B cell (primary cell): ENCODE results near the gene CCDC183. TPM values are rescaled to one million over a fixed set of nuclear protein-coding genes. Genes with fewer than 3 reads are reported as not detected.

Experiments
- ATAC-seq: fragments of 200-7000 bp; cut with Tn5 transposase; one replicate; pipeline ENCODE4 v1.10.0; 2021; ENCODE audit warnings: low read depth, mild to moderate bottlenecking, moderate number of reproducible peaks, moderate library complexity
- CTCF ChIA-PET: fragments of 350-600 bp; sonication (Branson Sonifier 250); formaldehyde crosslinking; loops from one replicate; lab custom pipeline; 2021; ENCODE audit warnings: antibody characterized with exemption, inconsistent platforms; lab: Charles Lee
- POLR2A ChIA-PET: fragments of 350-600 bp; sonication (Branson Sonifier 250); formaldehyde crosslinking; loops from one replicate; lab custom pipeline; 2021; ENCODE audit warnings: antibody characterized with exemption; lab: Charles Lee
- DNase-seq: peaks from one replicate; pipeline ENCODE4 v3.0.0; 2013
- H2AFZ ChIP-seq: 2 replicates; pipeline ENCODE4 v1.6.1; 2012; ENCODE audit warnings: mild to moderate bottlenecking, low read depth, low read length; ENCODE audit not compliant: insufficient read depth, poor library complexity, severe bottlenecking
- H3K27ac ChIP-seq, 2 donors: 1 replicate in 1 of 2; 2 replicates in 1 of 2; pipeline ENCODE4 v1.5.1; 2012 to 2013; ENCODE audit warnings: low read length in 2 of 2, mild to moderate bottlenecking in 2 of 2, moderate library complexity in 1 of 2
- H3K27me3 ChIP-seq, 4 experiments: fragments of 200-600 bp in 1 of 4; sonication (generic) in 1 of 4; replicated peaks in 1 of 4; 1 replicate in 2 of 4; 2 replicates in 2 of 4; pipeline versions ENCODE4 v1.6.1 to v1.7.0; 2013 to 2016; ENCODE audit warnings: low read length in 3 of 4, mild to moderate bottlenecking in 2 of 4, mixed read lengths in 1 of 4, moderate library complexity in 1 of 4; ENCODE audit not compliant: insufficient read depth in 4 of 4, control insufficient read depth in 3 of 4; ENCODE audit errors: control extremely low read depth in 1 of 4
- H3K36me3 ChIP-seq, 2 experiments: replicated peaks in 1 of 2; 1 replicate in 1 of 2; 2 replicates in 1 of 2; pipeline versions ENCODE4 v1.6.1 to v1.7.1; 2013; ENCODE audit warnings: low read length in 1 of 2; ENCODE audit not compliant: insufficient read depth in 2 of 2, control insufficient read depth in 1 of 2; ENCODE audit errors: control extremely low read depth in 1 of 2, extremely low read depth in 1 of 2
- H3K4me1 ChIP-seq, 2 donors: fragments of 200-600 bp in 1 of 2; sonication (generic) in 1 of 2; 1 replicate in 1 of 2; 2 replicates in 1 of 2; pipeline versions ENCODE4 v1.5.1 to v1.6.1; 2013 to 2017; ENCODE audit warnings: low read length in 2 of 2; ENCODE audit not compliant: control insufficient read depth in 2 of 2, insufficient read depth in 2 of 2
- H3K4me2 ChIP-seq: replicated peaks from 2 replicates; pipeline ENCODE3; 2012; ENCODE audit warnings: mild to moderate bottlenecking, low read depth, low read length; ENCODE audit not compliant: poor library complexity, severe bottlenecking
- H3K4me3 ChIP-seq, 5 experiments: fragments of 200-600 bp in 1 of 5; sonication (generic) in 1 of 5; 1 replicate in 3 of 5; 2 replicates in 2 of 5; pipeline versions ENCODE4 v1.5.1 to v1.7.0; 2011 to 2016; ENCODE audit warnings: low read length in 4 of 5, mild to moderate bottlenecking in 4 of 5, low read depth in 2 of 5, control low read depth in 1 of 5, moderate library complexity in 1 of 5; ENCODE audit not compliant: insufficient read depth in 1 of 5; ENCODE audit errors: control extremely low read depth in 1 of 5, extremely low read depth in 1 of 5
- H3K79me2 ChIP-seq: fragments of 200-600 bp; sonication (generic); one replicate; pipeline ENCODE4 v1.6.0; 2016; ENCODE audit warnings: low read length; ENCODE audit not compliant: control insufficient read depth, insufficient read depth
- H3K9ac ChIP-seq: fragments of 200-600 bp; sonication (generic); 2 replicates; pipeline ENCODE4 v1.6.1; 2017; ENCODE audit warnings: mild to moderate bottlenecking, low read length, moderate library complexity
- H3K9me3 ChIP-seq, 3 donors: one replicate each; pipeline versions ENCODE4 v1.6.1 to v1.7.1; 2013; ENCODE audit warnings: low read length in 2 of 3; ENCODE audit not compliant: control insufficient read depth in 2 of 3, insufficient read depth in 1 of 3; ENCODE audit errors: control extremely low read depth in 1 of 3
- H4K20me1 ChIP-seq: 2 replicates; pipeline ENCODE4 v1.6.0; 2012; ENCODE audit warnings: mild to moderate bottlenecking, low read length; ENCODE audit not compliant: insufficient read depth, control insufficient read depth, poor library complexity, severe bottlenecking
- H3K27ac Mint-ChIP-seq: one replicate; pipeline ENCODE4 v1.8.0; 2021; ENCODE audit warnings: mixed read lengths
- H3K27me3 Mint-ChIP-seq: one replicate; pipeline ENCODE4 v1.8.0; 2021; ENCODE audit warnings: mixed read lengths
- H3K4me1 Mint-ChIP-seq: one replicate; pipeline ENCODE4 v1.8.0; 2021; ENCODE audit warnings: mixed read lengths
- H3K4me3 Mint-ChIP-seq: one replicate; pipeline ENCODE4 v1.8.0; 2021; ENCODE audit warnings: mixed read lengths
- H3K9me3 Mint-ChIP-seq: one replicate; pipeline ENCODE4 v1.8.0; 2022; ENCODE audit warnings: mixed read lengths; ENCODE audit not compliant: insufficient read depth
- CTCF ChIP-seq: fragments of 200-600 bp; IDR thresholded peaks from one replicate; pipeline ENCODE4 v1.8.0; 2022; ENCODE audit warnings: antibody characterized with exemption, mild to moderate bottlenecking
- EZH2 ChIP-seq: IDR thresholded peaks from 2 replicates; pipeline ENCODE4 v1.6.1; 2012; ENCODE audit warnings: borderline replicate concordance, low read depth, mild to moderate bottlenecking, moderate library complexity, low read length; ENCODE audit not compliant: insufficient read depth, poor library complexity, severe bottlenecking
- WGBS: methylation state at CpG from one replicate; pipeline ENCODE4 v1.1.5; 2013; ENCODE audit warnings: missing lambda C conversion rate; ENCODE audit not compliant: insufficient coverage; 5-methylcytosine and 5-hydroxymethylcytosine counted together
- intact Hi-C: fragments of 100-400 bp; cut with micrococcal nuclease; formaldehyde crosslinking; loops from one replicate; pipeline ENCODE4 v1.10.0; 2022
- polyA plus RNA-seq: library from polyadenylated mRNA; depleted of rRNA; stranded (reverse); fragments of >200 nt; gene quantifications from 2 replicates; pipeline ENCODE4 v1.2.3, GENCODE V29; 2012
- total RNA-seq, 2 donors: library from RNA; stranded (reverse); fragments of 120-200 nt in 1 of 2; gene quantifications; 1 replicate in 1 of 2; 2 replicates in 1 of 2; pipeline versions ENCODE4 v1.2.3 to v1.2.4, GENCODE V29; 2013 to 2022

Gene CCDC183
- total and polyA plus RNA-seq, 2 donors (not counting 1 experiment from before 2014, with no cell fraction given): 1.8 to 4.9 TPM

- peaks cover 17% of the 10 kb centered on the region for H4K20me1 ChIP-seq
- TF ChIP-seq EZH2 (no peak), CTCF (no peak)
- H3K36me3 ChIP-seq: peaks cover 0 to 4% of the 10 kb centered on the region in 2 experiments
- no peak overlapping the region for H3K4me3 ChIP-seq
- no peak overlapping the region for H3K27ac ChIP-seq
- no peaks in the 10 kb centered on the region for H3K27me3 ChIP-seq
- peaks cover 5% of the 10 kb centered on the region for H3K4me1 Mint-ChIP-seq
- no peaks in the 10 kb centered on the region for H3K27me3 Mint-ChIP-seq
- peaks cover 2% of the 10 kb centered on the region for H3K79me2 ChIP-seq
- peaks cover 6 to 9% of the 10 kb centered on the region in 2 donors for H3K4me1 ChIP-seq
- ATAC-seq (no peak), DNase-seq (peak; percentile 27)
- H3K4me2 ChIP-seq: no peak overlapping the region
- intact Hi-C loops: no loop called here
- no peak overlapping the region for H3K9ac ChIP-seq
- no peak overlapping the region for H3K27ac Mint-ChIP-seq
- no peak overlapping the region for H3K4me3 Mint-ChIP-seq
- ChIA-PET POLR2A (no interaction called here), CTCF (no interaction called here)
- no peak overlapping the region for H2AFZ ChIP-seq
- no peaks in the 10 kb centered on the region for H3K9me3 Mint-ChIP-seq
- WGBS: 83% methylated on average over 29 of the region's 30 CpGs
- H3K9me3 ChIP-seq: no peaks in the 10 kb centered on the region
Measured at GRCh38 chr9:136854113-136854841, 58.1 kb downstream of the CCDC183 start.

- H4K20me1 ChIP-seq: peaks cover 14% of the 10 kb centered on the region
- H3K4me1 Mint-ChIP-seq: no peaks in the 10 kb centered on the region
- no peaks in the 10 kb centered on the region for H3K27me3 Mint-ChIP-seq
- no peaks in the 10 kb centered on the region for H3K9me3 Mint-ChIP-seq
- H3K9me3 ChIP-seq: no peaks in the 10 kb centered on the region
- DNase-seq (peak; percentile 20), ATAC-seq (no peak)
- H3K4me3 Mint-ChIP-seq: no peak overlapping the region
- H3K4me1 ChIP-seq: peaks cover 3 to 9% of the 10 kb centered on the region in 2 donors
- no peak overlapping the region for H3K27ac Mint-ChIP-seq
- intact Hi-C loops: no loop called here
- H3K9ac ChIP-seq: no peak overlapping the region
- no peaks in the 10 kb centered on the region for H3K27me3 ChIP-seq
- POLR2A ChIA-PET: no interaction called here
- H2AFZ ChIP-seq: no peak overlapping the region
- H3K79me2 ChIP-seq: peaks cover 2% of the 10 kb centered on the region
- no peak overlapping the region for H3K4me2 ChIP-seq
- peaks cover 0 to 4% of the 10 kb centered on the region in 2 experiments for H3K36me3 ChIP-seq
- CTCF ChIA-PET: no interaction called here
- H3K4me3 ChIP-seq: no peak overlapping the region
- no peak overlapping the region for H3K27ac ChIP-seq
- 95% methylated on average over 23 of the region's 23 CpGs for WGBS
- TF ChIP-seq EZH2: no peak
- TF ChIP-seq CTCF: no peak
Measured at GRCh38 chr9:136854842-136855460, 58.8 kb downstream of the CCDC183 start.
